ENCODE data around the gene NARS2.

Gene NARS2

DNA sequence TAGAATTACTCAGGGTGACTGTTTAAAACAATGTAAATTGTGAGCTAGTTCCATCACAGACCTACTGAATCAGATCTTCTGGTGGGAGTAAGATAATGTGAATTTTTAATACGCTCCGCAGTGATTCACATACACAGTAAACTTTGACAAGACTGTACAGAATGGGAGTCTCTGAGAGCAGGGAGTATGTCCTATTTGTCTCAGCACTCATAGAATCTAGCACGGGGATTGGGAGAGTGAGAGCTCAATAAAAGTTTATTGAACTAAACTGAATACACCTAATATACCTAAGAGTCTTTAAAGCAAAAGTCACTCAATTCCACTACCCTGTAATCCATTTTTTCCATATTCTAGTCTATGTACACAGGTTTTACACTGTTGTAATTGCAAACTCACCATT lies 145.9 kb downstream of the NARS2 start:
- DNase-seq, result no peak

DNA sequence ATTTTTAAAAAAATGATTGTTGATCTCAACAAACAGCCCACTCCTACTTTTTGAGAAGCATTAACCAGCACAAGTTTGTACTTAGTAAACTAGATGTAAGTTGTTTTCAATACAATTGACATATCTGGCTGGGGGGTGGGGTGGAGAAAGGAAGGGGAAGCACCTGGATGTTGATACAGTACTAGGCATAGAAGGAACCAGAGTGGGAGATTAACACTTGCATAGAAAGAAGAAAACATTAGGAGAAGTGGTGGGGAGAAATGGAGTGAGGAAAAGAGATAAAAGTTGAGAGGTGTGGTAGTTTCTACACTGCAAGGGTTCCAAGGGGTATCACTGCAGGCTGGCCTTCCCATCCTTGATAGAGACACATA lies 146.4 kb downstream of the NARS2 start:
- no peak for DNase-seq

DNA sequence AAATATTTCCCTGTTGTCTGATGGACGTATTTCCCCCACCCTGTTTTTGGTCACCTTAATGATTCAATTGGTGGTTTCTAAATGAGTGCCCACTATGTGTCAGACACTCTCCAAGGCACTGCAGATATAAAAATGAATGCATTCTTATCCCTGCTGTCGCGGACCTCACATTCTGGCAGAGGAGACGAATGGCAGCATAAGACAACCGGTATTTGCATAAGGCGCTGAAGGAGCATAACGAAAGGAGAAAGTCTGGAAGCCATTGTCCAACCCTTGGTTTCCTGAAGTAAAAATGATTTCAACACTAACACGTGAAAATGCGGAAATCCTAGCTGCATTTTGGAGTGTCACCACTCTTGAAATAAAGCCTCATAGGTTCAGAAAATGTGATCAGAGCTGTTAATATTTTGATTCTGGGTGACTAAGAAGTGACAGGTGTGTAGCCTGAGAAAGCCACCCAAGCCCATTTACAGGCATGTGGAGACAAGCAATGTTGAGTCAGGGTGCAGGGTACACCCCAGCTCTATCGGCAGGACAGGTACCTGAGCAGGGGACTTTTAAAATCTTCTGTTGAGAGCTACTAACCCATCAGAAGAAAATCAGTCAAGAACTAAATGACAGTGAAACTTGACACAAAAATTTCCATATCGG lies 146.9 kb downstream of the NARS2 start:
- DNase-seq, result no peak

DNA sequence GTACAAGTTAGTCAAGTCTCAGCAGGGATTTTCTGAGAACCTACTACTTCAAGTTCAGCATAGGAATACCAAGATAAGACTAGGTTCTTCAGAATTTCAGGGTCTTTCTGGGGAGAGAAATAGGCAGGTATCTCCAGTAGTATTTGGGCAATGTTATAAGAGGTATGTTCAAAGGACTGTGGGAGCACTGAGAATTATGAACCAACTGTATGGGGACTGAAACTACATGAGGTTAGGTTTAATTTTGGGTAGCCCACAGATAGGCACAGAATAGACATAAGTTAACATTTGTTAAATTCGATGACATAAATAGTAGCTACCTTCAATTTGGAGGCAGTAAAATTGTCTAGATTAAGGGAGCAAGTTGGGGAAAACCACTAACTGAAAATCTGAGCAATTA lies 147.8 kb downstream of the NARS2 start:
- no peak for DNase-seq

DNA sequence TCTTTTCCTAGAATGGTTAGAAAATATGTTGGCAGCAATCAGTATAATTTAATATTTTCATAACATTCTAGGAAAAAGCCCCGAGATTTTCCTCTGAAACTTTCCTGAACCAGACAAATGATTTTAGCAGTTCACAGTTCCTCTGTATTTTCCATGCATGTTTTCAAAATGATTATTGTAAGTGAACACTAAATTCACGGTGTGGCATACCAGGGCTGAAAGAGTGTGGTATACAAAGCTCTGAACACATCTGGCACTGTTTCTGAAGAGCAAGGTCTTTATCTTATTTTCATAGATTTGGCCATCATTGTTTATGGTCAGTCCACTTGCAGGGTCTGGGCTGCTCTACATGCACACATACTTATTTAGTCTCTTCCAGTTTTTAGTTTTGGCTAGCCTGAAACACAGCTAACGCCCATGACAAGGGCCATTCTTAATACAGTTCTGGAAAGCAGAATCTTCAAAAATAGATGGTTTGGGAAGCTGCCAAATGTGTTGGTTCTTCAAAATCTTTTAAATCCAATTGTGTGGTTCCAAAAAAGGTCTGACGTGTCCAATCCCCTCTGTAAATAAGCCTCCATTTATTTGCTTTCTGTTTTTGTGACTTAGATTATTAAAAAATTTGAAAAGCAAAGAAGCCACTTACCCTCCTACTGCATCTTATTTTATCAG lies 149.1 kb downstream of the NARS2 start:
- no peak for DNase-seq

DNA sequence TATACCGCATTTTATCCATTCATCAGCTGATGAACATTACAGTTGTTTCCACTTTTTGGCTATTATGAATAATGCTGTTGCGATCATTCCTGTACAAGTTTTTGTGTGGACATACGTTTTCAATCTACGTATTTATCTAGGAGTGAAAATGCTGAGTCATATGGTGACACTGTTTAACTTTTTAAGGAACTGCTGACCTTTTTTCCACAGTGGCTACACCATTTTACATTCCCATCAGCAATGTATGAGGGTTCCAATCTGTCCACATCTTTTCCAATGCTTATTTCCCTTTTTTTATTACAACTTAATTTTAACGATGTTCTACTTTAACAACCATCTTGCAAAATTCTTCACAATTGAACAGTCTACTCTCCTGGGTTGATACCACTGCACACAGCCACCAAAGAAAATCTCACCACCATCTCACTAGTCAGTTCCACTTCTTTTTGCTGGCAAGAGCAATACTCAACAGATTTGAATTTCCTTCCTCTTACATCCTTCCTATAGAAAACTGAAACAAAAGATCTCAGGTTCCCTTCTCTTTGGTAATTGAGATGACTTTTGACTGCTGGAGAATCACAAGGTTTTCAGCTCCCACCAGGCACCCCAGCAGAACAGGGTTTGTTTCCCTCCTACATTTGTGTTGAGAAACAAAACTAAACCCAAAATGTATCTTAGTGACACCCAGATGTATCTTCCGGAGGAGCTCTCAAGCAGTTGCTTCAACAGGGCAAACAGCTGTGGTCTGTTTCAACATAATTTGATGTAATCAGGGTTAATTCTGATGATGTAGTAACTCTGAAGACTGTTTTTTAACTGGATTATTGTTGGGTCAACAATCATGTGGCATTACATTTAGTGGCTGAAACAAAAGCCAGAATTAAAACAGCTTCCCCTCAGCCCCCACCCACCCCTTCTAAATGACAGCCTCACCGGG lies 150.1 kb downstream of the NARS2 start:
- no peak for DNase-seq

DNA sequence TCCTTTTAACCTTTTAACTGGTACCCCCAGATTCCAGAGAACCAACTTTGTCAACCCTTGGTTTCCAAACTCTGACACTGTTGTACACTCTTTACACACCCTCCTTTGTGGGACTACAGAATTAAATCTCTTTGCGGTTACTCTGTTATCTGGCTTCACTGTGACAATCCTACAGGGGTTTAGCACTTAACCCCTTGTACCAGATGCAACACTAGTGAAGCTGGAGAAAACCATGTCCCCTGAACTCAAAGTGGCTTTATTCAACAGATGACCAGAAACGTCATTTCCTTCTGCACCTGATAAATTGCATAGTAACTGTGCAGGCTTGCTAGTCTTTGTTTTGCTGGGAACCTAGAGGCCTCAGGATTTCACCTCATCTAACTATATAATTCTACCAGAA lies 151.4 kb downstream of the NARS2 start:
- no peak for DNase-seq

DNA sequence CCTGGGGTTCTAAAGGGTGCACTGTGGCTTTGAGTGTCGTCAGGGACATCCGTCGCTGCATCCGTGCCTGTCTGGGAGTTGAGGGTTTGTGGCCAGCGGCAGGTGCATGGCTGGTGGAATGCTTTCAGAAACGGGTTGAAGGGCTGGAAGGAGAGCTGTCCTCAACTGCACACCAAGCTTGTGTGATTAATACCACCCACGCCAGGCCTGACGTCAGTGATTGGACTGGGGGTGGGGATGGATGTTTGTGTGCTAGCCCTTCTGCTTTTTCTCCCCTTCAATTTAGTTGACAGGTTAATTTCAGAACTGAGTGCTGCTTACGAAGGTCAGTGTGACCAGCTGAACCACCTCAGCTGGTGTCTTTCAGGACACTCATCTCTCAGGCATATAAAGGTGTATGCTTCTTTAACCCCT lies 153.9 kb downstream of the NARS2 start:
- peak in 1 of 4 experiments; percentile 10 for DNase-seq

DNA sequence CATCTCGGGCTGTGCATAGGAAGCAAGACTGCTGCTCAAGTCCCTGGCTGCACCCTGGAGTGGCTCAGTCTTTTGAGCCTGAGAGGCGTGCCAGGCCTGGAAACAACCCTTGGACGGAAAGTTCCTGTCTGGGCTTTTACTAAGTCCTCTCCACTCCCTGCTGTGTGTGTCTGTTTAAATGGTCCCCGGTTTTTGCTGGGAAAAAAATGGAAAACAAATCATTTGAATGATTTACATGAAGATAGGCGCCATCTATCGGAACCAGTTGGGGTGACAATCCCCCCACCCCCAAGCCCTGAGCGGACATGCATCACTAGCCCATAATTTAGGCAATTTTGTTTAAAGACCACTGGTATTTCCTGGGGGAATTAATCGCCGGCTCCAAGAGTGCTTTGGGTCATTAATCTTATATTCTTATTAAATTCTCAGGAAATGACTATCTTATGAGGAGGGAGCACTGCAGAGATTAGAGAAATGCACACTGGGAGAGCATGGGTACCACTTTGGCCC lies 154.4 kb downstream of the NARS2 start:
- peak in 3 of 4 experiments; percentile 4 to 18 (median 5) for DNase-seq

DNA sequence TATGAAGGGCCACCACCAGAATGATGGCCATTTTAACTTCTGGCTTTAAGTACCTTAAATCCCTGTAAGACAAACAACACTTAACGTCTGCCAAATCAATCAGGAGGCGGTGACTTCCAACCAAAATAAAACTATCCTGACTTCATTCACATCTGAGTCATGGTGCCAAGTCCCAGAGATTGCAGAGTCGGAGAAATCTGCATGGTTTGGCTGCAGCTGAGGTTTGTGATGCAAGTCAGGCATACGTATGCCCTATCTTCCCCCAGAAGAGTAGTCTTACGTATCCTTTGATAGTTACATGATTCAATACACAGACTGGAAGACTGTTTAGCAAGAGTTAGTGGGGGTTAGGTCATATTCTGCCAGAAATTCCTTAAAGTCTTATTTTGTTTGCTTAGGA lies 155.3 kb downstream of the NARS2 start:
- DNase-seq, result no peak

DNA sequence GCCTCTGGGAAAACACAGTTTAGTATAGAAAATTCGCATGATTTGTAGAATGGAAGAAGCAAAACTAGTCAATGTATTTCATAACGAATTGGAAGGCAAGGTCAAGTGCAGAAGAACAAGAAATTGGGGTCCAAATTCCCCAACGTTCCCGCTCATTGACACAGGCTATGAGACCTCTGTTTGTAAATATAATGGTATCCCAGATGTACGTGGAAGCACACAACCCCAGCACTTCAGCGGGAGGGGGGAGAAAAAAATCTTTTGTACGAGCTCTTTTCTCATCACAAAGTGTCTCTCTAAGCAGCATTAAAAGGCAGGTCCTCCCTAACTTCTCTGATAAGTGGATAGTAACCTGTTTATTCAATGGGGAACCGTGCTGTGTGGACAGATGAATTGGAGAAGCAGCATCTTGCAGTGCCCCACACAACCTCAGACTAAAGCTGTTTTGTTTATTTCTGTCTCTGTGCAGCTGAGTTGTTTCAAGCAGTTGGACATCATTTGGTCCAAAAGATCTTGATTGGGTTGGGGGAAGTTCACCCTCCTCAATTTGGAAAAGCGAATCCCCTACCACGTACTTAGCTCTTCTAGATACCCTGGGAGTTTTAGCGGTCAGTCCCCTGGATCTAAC lies 156.0 kb downstream of the NARS2 start:
- no peak for DNase-seq

DNA sequence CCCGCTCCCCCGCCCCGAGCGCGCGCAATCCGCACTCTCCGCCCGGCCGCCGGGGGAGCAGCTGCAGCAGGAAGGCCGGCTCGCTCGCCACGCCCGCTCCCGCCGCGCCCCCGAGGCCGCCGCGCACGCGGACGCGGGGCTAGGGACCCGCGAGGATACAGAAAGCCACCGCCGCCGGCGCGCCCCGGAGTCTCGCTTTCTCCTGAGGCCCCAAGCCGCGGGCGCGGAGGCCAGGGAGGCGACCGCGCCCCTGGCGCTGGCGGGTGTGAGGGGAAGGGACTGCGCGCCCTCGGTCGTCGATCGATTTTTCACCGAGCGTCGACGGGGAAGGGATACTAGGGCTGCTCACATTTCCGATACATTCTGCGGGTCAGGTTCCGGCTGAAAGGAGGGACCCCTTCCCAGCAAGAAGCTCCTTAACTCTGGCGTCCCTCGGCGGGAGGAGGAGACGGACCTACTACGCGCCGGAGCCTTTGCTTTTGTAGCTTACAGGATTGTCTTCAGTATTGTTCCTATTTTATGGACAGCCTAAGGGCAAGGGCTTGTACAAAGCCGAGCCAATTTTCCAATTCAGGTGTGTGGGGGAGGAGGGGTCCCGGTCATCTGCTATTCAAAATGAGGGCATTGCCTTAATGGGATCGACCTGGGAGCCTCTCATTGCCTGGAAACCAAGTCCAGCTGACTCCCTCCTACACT lies 156.6 kb downstream of the NARS2 start:
- DNase-seq, result peak in 3 of 4 experiments; percentile 32 to 65 (median 60)

DNA sequence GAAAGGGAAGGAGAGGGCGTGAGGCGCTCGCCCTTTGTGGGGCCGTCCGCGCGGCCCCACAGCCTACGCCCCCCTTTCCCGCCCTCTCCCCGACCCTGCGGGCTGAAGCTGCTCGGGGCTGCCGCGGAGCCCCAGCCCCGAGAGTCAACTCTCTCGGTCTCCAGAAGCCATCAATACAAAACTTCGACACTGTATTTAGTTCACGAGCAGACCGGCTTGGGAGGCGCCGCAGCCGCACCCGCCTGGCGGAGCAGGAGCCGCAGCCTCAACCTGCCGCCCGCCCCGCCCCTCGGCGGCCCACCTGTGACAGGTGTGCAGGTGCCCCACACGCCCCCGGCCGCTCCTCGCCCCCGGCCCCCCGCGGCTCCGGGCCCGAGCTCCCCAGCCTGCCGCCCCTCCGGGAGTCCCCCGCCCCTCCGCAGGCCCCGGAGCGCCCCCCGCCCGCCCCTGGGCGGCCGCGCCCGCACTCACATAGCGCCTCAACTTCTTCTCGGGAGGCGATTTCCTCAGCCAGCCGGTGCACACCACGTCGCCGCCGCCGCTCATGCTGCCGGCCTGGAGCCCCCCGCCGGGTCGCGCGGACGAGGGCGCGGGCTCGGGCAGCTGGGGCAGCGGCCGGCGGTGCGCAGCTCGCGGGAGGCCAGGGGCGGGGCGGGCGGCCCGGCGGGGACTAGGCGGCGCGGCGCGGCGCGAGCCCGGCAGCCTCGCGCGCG lies 157.3 kb downstream of the NARS2 start, which contains the start of gene GAB2:
Gene GAB2 (minus strand): TSS at position 646 of the 713 bp plus-strand sequence. CDS start 100 bp downstream, at position 546.
- peak in 1 of 4 experiments; percentile 29 for DNase-seq

DNA sequence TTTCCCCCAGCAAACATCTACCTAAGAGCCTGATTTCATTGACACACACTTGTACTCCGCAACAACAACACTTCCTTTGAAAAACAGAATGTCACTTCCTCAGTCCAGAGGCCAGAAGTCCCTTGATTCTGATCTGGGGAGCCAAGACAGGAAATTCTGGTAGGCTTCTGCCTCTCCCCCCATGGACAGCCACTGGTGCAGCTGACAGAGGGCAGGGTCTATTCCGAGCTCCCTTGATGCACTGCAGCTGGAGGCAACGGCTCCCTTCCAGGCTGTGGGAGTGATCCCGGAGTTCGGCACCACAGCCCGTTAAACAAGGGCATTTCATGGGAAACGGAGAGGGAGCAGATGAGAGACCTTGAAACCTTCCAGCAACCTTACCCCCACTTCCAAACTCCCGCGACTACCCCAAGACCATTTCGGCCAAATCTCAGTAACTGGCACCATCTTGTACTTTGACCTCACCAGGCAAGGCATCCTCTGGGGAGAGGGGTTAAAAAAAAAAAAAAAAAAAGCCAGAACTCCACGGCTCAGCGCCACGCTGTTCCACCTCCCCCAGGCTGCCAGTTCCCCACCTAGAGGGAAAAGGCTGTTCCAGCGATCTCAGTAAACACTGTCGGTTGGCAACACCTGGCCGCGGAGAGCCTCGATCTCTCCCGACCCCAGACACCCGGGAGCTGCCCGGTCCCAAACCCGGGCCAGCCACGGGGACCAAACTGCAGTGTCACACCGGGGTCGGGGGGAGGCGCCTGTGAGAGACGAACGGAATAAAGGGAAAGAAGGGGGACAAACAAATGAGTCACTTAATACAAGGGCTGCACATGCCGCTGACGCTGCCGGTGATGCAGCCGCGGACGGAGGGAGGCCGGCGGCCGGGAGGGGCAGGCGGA lies 158.1 kb downstream of the NARS2 start:
- peak in 3 of 4 experiments; percentile 42 to 63 (median 62) for DNase-seq

DNA sequence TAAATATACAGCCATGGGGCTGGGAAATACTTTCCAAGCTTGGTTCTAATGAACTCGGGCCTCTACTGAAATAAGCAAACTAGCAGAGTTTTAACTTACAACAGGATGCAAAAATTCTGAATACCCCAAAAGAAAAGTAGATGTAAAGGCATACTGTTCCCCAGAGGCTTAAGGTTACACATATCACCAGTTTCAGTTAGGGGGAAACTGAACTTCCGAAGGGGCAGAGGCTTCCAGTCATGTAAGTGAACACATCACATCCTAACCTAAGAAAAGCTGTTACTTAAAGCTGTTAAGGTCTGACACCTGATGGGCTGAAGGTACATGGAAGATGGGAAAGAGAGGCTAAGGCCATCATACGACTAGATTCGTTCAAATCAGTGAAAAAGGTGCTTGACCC lies 159.3 kb downstream of the NARS2 start:
- no peak for DNase-seq

DNA sequence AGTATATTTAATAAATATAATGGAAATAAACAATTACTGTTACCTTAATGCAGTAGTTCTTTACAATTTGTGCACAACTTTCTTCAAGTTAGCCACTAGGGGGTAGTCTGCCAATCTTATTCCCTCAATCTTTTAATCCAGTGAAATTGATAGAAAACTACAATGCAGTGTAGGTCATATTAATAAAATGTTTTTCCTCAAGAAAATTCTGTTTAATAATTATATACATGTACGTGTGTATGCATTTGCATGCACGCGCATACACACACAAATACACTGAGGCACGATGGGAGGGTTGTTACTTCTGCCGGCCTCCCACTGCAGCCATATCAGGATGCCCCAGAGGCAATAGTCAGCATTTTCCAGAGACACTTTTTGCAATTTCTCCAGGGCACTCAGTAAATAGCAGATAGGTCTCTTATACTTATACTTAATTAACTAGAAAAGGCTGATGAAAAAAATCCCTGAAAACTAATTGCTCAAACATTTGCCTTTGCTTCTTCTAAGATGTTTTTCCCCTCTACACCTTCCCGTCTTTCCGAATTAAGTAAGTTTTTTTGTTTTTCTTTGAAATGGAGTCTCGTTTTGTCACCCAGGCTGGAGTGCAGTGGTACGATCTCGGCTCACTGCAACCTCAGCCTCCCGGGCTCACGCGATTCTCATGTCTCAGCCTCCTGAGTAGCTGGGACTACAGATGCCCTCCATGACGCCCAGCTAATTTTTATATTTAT lies 160.2 kb downstream of the NARS2 start:
- no peak for DNase-seq

DNA sequence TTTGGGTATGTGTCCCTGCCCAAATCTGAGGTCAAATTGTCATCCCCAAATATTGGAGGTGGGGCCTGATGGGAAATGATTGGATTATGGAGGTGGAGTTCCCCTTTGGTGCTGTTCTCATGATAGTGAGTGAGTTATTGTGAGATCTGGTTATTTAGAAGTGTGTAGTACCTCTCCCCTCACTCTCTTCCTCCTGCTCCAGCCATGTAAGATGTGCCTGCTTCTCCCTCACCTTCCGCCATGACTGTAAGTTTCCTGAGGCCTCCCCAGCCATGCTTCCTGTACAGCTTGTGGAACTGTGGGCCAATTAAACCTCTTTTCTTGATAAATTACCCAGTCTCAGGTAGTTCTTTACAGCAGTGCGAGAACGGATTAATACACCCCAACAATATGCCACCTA lies 166.0 kb downstream of the NARS2 start:
- no peak for DNase-seq

DNA sequence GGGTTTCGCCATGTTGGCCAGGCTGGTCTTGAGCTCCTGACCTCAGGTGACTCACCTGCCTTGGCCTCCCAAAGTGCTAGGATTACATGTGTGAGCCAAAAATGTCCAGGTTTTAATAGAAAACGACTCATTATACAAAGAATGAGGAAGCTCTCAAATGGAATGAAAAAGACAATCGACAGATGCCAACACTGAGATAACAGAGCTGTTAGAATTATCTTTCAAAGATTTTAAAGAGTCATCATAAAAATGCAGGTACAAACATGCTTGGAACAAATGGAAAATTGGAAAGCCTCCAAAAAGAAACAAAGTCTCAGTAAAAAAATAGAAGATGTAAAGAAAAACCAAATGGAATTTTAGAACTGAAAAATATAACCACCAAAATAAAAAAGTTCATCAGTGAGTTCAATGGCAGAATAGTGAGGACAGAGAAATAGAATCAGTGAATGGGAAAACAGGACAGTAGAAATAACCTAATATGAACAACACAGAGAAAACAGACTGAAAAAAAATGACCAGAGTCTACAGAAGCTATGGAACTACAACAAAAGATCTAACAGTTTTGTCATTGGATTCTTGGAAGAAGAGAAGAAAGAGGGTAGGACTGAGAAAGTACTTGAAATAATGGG lies 168.0 kb downstream of the NARS2 start:
- DNase-seq, result no peak

DNA sequence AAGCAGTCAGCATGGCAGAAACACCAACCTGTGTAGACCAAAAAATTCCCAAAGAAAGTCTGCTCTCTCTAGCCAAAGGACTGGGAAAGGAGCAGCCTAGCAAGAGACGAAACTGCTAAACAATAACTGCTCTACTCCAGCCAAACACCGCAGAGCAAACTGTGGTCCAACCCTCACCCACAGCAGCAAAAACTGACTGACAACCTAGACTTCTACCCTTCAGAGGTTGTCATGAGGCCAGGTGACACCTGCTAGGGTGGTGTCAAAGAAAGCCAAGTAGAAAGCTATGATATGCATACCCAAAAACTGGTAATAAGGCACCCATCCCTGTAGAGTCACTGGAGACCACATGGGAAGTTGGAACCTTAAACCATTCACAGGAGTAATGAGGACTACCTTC lies 168.9 kb downstream of the NARS2 start:
- no peak for DNase-seq
